Fibroblast of mammary gland (primary cell): ENCODE measurements around the gene HDAC5.

Source experiments
- DNase-seq: peaks from one replicate; pipeline ENCODE4 v3.0.0-alpha.2; 2010; ENCODE audit warnings: low read depth
- H3K4me3 ChIP-seq: 2 replicates; pipeline ENCODE4 v1.5.1; 2011; ENCODE audit warnings: low read depth, mild to moderate bottlenecking, low read length, moderate library complexity; ENCODE audit not compliant: control insufficient read depth
- CTCF ChIP-seq: conservative IDR thresholded peaks from 2 replicates; pipeline ENCODE4 v1.5.1; 2011; ENCODE audit warnings: low read depth, low read length, inconsistent platforms; ENCODE audit not compliant: control insufficient read depth, insufficient read depth

Gene HDAC5

GRCh38 chr17:44071198-44071520 lies 52.3 kb downstream of the HDAC5 start:
- peak overlapping the region; percentile 65 for H3K4me3 ChIP-seq
- peak; percentile 88 for DNase-seq
- TF ChIP-seq CTCF, result no peak

GRCh38 chr17:44070455-44071197 lies 52.8 kb downstream of the HDAC5 start, which contains the start of gene G6PC3:
TSS of gene G6PC3 (plus strand) at chr17:44070735. CDS start at chr17:44070966, 231 bp downstream.
- DNase-seq, result peak; percentile 98
- H3K4me3 ChIP-seq, result peak within 1 kb of the TSS; percentile 65
- TF ChIP-seq CTCF, result no peak

- TF ChIP-seq CTCF, result no peak
- DNase-seq, result peak; percentile 43
- H3K4me3 ChIP-seq, result peak overlapping the region; percentile 35
These were observed 53.4 kb downstream of the HDAC5 start for GRCh38 chr17:44069974-44070454.

GRCh38 chr17:44067545-44067940 lies 55.9 kb downstream of the HDAC5 start:
- no peak for DNase-seq
- no peak overlapping the region for H3K4me3 ChIP-seq
- no peak for TF ChIP-seq CTCF

GRCh38 chr17:44066204-44066930 lies 57.1 kb downstream of the HDAC5 start, which contains the start of gene LSM12:
TSS of gene LSM12 (minus strand) at chr17:44066671. CDS start at chr17:44066587, 84 bp downstream.
- TF ChIP-seq CTCF, result no peak
- DNase-seq, result peak; percentile 88
- peak within 1 kb of the TSS; percentile 74 for H3K4me3 ChIP-seq

- TF ChIP-seq CTCF, result no peak
- H3K4me3 ChIP-seq, result peak overlapping the region; percentile 74
- DNase-seq, result no peak
These were observed 57.7 kb downstream of the HDAC5 start for GRCh38 chr17:44065668-44066203.
